K562 (cell line): ENCODE data around the gene NAT10. TPM values are rescaled to one million over a fixed set of nuclear protein-coding genes. Genes with fewer than 3 reads are reported as not detected.
A peak's percentile ranks its signal among the peaks of the same experiment; 100 is the strongest.

Experiments
- ARNT ChIP-seq, 2 experiments: fragments of 450-650 bp; IDR thresholded peaks; 2 replicates each; pipeline ENCODE4 v1.6.1; 2016; ENCODE audit warnings: mild to moderate bottlenecking in 1 of 2
- BRCA1 ChIP-seq, 2 experiments: fragments of 450-650 bp in 1 of 2; sonication (generic) in 1 of 2; formaldehyde crosslinking in 1 of 2; IDR thresholded peaks; 2 replicates each; pipeline versions ENCODE4 v1.5.0 to v1.6.1; 2017 to 2020; ENCODE audit warnings: mild to moderate bottlenecking in 1 of 2, missing genetic modification reagents in 1 of 2
- CEBPB ChIP-seq: fragments of 450-650 bp; IDR thresholded peaks from 2 replicates; pipeline ENCODE4 v1.6.1; 2016; ENCODE audit warnings: missing genetic modification characterization, missing compliant biosample characterization
- CREB1 ChIP-seq, 2 experiments: sonication (generic) in 1 of 2; formaldehyde crosslinking in 1 of 2; IDR thresholded peaks; 2 replicates each; pipeline versions ENCODE4 v1.6.1 to v1.8.0; 2012 to 2022; ENCODE audit warnings: inconsistent platforms in 1 of 2, mild to moderate bottlenecking in 1 of 2, missing genetic modification reagents in 1 of 2, moderate library complexity in 1 of 2
- DPF2 ChIP-seq: fragments of 450-650 bp; IDR thresholded peaks from 2 replicates; pipeline ENCODE4 v1.6.1; 2016
- GABPB1 ChIP-seq: sonication (generic); formaldehyde crosslinking; IDR thresholded peaks from 2 replicates; pipeline ENCODE4 v1.8.0; 2022; ENCODE audit warnings: mild to moderate bottlenecking, missing genetic modification reagents
- LCOR ChIP-seq: sonication (generic); formaldehyde crosslinking; IDR thresholded peaks from 2 replicates; pipeline ENCODE4 v1.8.0; 2022; ENCODE audit warnings: mild to moderate bottlenecking, missing genetic modification reagents
- RAD21 ChIP-seq, 2 experiments: fragments of 250-450 bp in 1 of 2; fragments of 450-650 bp in 1 of 2; sonication (Bioruptor Pico) in 1 of 2; formaldehyde crosslinking in 1 of 2; IDR thresholded peaks in 1 of 2; conservative IDR thresholded peaks in 1 of 2; 2 replicates each; pipeline versions ENCODE4 v1.4.0 to v1.8.0; 2020 to 2022; ENCODE audit warnings: mild to moderate bottlenecking in 2 of 2, moderate library complexity in 1 of 2
- RCOR1 ChIP-seq, 2 experiments: IDR thresholded peaks; 2 replicates each; pipeline ENCODE4 v1.6.1; 2012; ENCODE audit warnings: low read depth in 2 of 2, low read length in 2 of 2, borderline replicate concordance in 1 of 2, improper control_type of control experiment in 1 of 2
- SRF ChIP-seq, 2 experiments: fragments of 250-450, 450-650 bp in 1 of 2; sonication (Bioruptor Pico) in 1 of 2; sonication (generic) in 1 of 2; formaldehyde crosslinking; IDR thresholded peaks; 2 replicates each; pipeline versions ENCODE4 v1.5.0 to v1.5.1; 2020 to 2022; ENCODE audit warnings: mild to moderate bottlenecking in 1 of 2, missing genetic modification reagents in 1 of 2
- TBP ChIP-seq: optimal IDR thresholded peaks from 2 replicates; pipeline ENCODE3; 2011; ENCODE audit warnings: low read depth, low read length, improper control_type of control experiment
- ZNF134 ChIP-seq: fragments of 250-450 bp; sonication (Bioruptor Pico); conservative IDR thresholded peaks from 2 replicates; pipeline ENCODE4 v1.4.0; 2020
- polyA plus RNA-seq, 8 experiments: library from polyadenylated mRNA; depleted of rRNA in 4 of 8; stranded (reverse) in 5 of 8; unstranded in 3 of 8; fragments of >200 nt; fragmentation: Nextera tagmentation in 2 of 8; fragmentation: Illumina TruSeq in 1 of 8; extraction: Ambion mirVana in 2 of 8; extraction: Trizol in 1 of 8; gene quantifications; 2 replicates each; pipeline versions ENCODE4 v1.2.1 to v1.2.3, GENCODE V29; 2011 to 2014; ENCODE audit warnings: inconsistent platforms in 1 of 8, missing spikeins in 1 of 8
- total RNA-seq, 7 experiments: library from RNA; depleted of rRNA in 6 of 7; stranded (reverse); fragments of >200 nt in 6 of 7; fragmentation: Illumina TruSeq in 2 of 7; extraction: Trizol in 2 of 7; gene quantifications; 2 replicates each; pipeline versions ENCODE4 v1.2.1 to v1.2.3, GENCODE V29; 2011 to 2021; ENCODE audit warnings: low replicate concordance in 1 of 7
- TF ChIP-seq, protein P1 (sequence below): sonication (generic); formaldehyde crosslinking; IDR thresholded peaks from 2 replicates; pipeline ENCODE4 v1.8.1; 2023; ENCODE audit warnings: mild to moderate bottlenecking, missing genetic modification reagents
- TF ChIP-seq, protein P2 (sequence below): fragments of 450-650 bp; IDR thresholded peaks from 2 replicates; pipeline ENCODE4 v1.6.1; 2018; ENCODE audit warnings: mild to moderate bottlenecking, low read depth; ENCODE audit not compliant: partially characterized antibody
- TF ChIP-seq, protein P3 (sequence below): fragments of 200-800 bp; sonication (Bioruptor generic); IDR thresholded peaks from 2 replicates; pipeline ENCODE4 v1.6.1; 2016; ENCODE audit warnings: missing genetic modification characterization, missing compliant biosample characterization

Gene NAT10
- total and polyA plus RNA-seq, 9 of the 15 experiments (the other 6 are each of a cell fraction or from before 2014, with no cell fraction given): 55.4 to 125 (median 86.3) TPM

DNA sequence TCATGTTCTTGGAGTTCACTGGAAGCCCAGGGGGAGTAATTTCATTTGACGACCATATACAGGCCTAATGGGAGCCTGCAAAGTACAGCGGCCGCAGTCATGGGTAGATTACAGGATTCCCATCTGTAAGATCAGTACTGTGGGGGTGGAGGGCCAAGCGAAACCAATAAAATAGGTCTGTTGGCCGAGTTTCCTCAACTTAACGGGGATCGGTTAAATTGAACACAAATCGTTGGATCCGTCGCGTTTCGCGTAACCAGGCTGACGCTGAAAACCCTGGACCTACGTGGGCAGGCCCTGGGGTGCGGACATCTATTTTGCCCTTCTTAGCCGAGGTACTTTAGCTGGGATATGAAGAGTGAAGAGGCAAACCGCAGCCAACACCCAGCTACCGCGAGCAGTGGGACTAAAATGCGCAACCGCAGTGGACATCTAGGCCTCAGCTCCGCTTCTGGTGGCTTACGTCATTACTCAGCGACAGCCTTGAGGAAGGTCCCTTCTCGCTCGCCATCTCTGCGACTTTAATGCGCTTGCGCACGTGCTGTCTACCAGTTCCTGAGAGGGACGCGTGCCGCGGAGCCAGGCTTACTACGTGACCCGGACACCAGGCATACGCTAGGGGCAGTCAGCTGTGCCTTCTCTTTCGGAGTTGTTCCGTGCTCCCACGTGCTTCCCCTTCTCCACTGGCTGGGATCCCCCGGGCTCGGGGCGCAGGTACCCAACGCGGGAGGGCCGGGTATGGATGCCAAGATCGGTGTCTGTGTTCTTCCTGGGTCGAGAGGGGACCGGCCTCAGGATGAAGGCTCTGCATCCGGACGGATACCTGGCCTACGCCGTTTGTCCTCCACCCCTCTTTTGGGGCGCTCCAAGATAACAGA lies at the start of gene NAT10 (continued):
- TF ChIP-seq, protein P1, sequence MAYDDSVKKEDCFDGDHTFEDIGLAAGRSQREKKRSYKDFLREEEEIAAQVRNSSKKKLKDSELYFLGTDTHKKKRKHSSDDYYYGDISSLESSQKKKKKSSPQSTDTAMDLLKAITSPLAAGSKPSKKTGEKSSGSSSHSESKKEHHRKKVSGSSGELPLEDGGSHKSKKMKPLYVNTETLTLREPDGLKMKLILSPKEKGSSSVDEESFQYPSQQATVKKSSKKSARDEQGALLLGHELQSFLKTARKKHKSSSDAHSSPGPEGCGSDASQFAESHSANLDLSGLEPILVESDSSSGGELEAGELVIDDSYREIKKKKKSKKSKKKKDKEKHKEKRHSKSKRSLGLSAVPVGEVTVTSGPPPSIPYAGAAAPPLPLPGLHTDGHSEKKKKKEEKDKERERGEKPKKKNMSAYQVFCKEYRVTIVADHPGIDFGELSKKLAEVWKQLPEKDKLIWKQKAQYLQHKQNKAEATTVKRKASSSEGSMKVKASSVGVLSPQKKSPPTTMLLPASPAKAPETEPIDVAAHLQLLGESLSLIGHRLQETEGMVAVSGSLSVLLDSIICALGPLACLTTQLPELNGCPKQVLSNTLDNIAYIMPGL (CRISPR knock-in tag): peak; percentile 54; the same call in 1 of the 2 replicates
- TF ChIP-seq, protein P2, sequence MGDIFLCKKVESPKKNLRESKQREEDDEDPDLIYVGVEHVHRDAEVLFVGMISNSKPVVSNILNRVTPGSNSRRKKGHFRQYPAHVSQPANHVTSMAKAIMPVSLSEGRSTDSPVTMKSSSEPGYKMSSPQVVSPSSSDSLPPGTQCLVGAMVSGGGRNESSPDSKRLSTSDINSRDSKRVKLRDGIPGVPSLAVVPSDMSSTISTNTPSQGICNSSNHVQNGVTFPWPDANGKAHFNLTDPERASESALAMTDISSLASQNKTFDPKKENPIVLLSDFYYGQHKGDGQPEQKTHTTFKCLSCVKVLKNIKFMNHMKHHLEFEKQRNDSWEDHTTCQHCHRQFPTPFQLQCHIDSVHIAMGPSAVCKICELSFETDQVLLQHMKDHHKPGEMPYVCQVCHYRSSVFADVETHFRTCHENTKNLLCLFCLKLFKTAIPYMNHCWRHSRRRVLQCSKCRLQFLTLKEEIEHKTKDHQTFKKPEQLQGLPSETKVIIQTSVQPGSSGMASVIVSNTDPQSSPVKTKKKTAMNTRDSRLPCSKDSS: no peak
- TF ChIP-seq SRF (CRISPR knock-in tag; IDR thresholded peaks at IDR 0.05): peak in 1 of 2 experiments; percentile 37; a peak in 1 of 4 replicates
- no peak; the same call in 1 of the 2 replicates for TF ChIP-seq LCOR (CRISPR knock-in tag)
- TF ChIP-seq CREB1 (IDR thresholded peaks at IDR 0.05): peak; percentile 98
- peak; percentile 99 for TF ChIP-seq CREB1 (CRISPR knock-in tag; IDR thresholded peaks at IDR 0.05)
- peak; percentile 87 for TF ChIP-seq TBP
- TF ChIP-seq RAD21 (CRISPR knock-in tag; conservative IDR thresholded peaks at IDR 0.05 in 1 of 2, IDR thresholded peaks at IDR 0.05 in 1 of 2): peak; percentile 3 to 26; a peak in 3 of 4 replicates
- peak; percentile 64; the same call in 1 of the 2 replicates for TF ChIP-seq DPF2
- TF ChIP-seq, protein P3, sequence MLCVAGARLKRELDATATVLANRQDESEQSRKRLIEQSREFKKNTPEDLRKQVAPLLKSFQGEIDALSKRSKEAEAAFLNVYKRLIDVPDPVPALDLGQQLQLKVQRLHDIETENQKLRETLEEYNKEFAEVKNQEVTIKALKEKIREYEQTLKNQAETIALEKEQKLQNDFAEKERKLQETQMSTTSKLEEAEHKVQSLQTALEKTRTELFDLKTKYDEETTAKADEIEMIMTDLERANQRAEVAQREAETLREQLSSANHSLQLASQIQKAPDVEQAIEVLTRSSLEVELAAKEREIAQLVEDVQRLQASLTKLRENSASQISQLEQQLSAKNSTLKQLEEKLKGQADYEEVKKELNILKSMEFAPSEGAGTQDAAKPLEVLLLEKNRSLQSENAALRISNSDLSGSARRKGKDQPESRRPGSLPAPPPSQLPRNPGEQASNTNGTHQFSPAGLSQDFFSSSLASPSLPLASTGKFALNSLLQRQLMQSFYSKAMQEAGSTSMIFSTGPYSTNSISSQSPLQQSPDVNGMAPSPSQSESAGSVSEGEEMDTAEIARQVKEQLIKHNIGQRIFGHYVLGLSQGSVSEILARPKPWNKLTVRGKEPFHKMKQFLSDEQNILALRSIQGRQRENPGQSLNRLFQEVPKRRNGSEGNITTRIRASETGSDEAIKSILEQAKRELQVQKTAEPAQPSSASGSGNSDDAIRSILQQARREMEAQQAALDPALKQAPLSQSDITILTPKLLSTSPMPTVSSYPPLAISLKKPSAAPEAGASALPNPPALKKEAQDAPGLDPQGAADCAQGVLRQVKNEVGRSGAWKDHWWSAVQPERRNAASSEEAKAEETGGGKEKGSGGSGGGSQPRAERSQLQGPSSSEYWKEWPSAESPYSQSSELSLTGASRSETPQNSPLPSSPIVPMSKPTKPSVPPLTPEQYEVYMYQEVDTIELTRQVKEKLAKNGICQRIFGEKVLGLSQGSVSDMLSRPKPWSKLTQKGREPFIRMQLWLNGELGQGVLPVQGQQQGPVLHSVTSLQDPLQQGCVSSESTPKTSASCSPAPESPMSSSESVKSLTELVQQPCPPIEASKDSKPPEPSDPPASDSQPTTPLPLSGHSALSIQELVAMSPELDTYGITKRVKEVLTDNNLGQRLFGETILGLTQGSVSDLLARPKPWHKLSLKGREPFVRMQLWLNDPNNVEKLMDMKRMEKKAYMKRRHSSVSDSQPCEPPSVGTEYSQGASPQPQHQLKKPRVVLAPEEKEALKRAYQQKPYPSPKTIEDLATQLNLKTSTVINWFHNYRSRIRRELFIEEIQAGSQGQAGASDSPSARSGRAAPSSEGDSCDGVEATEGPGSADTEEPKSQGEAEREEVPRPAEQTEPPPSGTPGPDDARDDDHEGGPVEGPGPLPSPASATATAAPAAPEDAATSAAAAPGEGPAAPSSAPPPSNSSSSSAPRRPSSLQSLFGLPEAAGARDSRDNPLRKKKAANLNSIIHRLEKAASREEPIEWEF (CRISPR knock-in tag): no peak; the same call in 1 of the 2 replicates
- TF ChIP-seq BRCA1 (IDR thresholded peaks at IDR 0.05): no peak
- TF ChIP-seq BRCA1 (CRISPR knock-in tag; IDR thresholded peaks at IDR 0.05): 0 out of 2 replicates have a peak, but pooled peaks have one; percentile 34
- peak in 1 of 2 experiments; percentile 22; a peak in 1 of 4 replicates for TF ChIP-seq RCOR1 (IDR thresholded peaks at IDR 0.05; ENCODE audit: borderline replicate concordance in 1 of 2, low read depth in 2 of 2, low read length in 2 of 2)
- no peak for TF ChIP-seq ZNF134 (CRISPR knock-in tag)
- TF ChIP-seq GABPB1 (CRISPR knock-in tag): peak; percentile 87
- no peak for TF ChIP-seq CEBPB (tag)
- peak in 1 of 2 experiments; percentile 57; a peak in 2 of 4 replicates for TF ChIP-seq ARNT (IDR thresholded peaks at IDR 0.05)
